ENCODE data around the gene SRSF1. TPM values are rescaled to one million over a fixed set of nuclear protein-coding genes. Genes with fewer than 3 reads are reported as not detected.

SRSF1 gene
- total RNA-seq, 1 experiment from 2014 or later, result 462 TPM

- peaks cover 2% of the 10 kb centered on the region for H3K27me3 Mint-ChIP-seq (ENCODE audit: low read depth)
- Histone ChIP-seq H3K23ac (ENCODE audit: insufficient read length, low read depth, low read length) (no peak overlapping the region), H3K9me3 (ENCODE audit: control insufficient read depth, low read depth, low read length) (no peaks in the 10 kb centered on the region), H2BK120ac (ENCODE audit: low read depth, low read length, poor library complexity, severe bottlenecking) (no peak overlapping the region), H4K91ac (ENCODE audit: insufficient read length, low read depth, low read length) (no peak overlapping the region), H3K23me2 (ENCODE audit: insufficient read length, low read depth, low read length, poor library complexity, severe bottlenecking) (no peaks in the 10 kb centered on the region), H3K4me1 (ENCODE audit: insufficient read depth, low read length) (no peaks in the 10 kb centered on the region; the same call in 1 of the 2 replicates), H2AK5ac (ENCODE audit: insufficient read length, low read length) (no peak overlapping the region), H2BK12ac (ENCODE audit: insufficient read length, low read depth, low read length) (no peak overlapping the region), H4K5ac (ENCODE audit: insufficient read length, low read depth, low read length) (no peak overlapping the region), H3K79me2 (ENCODE audit: insufficient read depth, low read length) (no peaks in the 10 kb centered on the region), H2BK5ac (ENCODE audit: insufficient read length, low read length) (no peak overlapping the region), H3K27me3 (ENCODE audit: insufficient read depth, low read length) (no peaks in the 10 kb centered on the region), H3K14ac (ENCODE audit: insufficient read depth, low read length) (no peak overlapping the region), H3K9ac (ENCODE audit: extremely low read depth, insufficient read length, low read length) (no peak overlapping the region), H2AFZ (ENCODE audit: low read length) (no peak overlapping the region), H3K4ac (ENCODE audit: low read depth, low read length) (no peak overlapping the region), H4K8ac (replicated peaks; ENCODE audit: insufficient read length, low read depth, low read length) (no peak overlapping the region), H3K79me1 (ENCODE audit: insufficient read depth, low read depth, low read length, poor library complexity, severe bottlenecking) (no peaks in the 10 kb centered on the region), H2BK20ac (ENCODE audit: low read depth, low read length, poor library complexity, severe bottlenecking) (no peak overlapping the region), H4K20me1 (ENCODE audit: control insufficient read depth, insufficient read depth, insufficient read length) (no peaks in the 10 kb centered on the region), H3K4me2 (ENCODE audit: insufficient read depth, insufficient read length, low read length) (no peak overlapping the region), H2BK15ac (ENCODE audit: low read depth, low read length) (no peak overlapping the region), H3K56ac (ENCODE audit: insufficient read length, low read depth, low read length) (no peak overlapping the region), H3T11ph (ENCODE audit: low read length) (no peak overlapping the region), H3K18ac (ENCODE audit: insufficient read length, low read depth, low read length) (no peak overlapping the region), H3K27ac (ENCODE audit: insufficient read length, low read depth, low read length) (no peak overlapping the region)
- DNase-seq, result no peak
- WGBS (ENCODE audit: extremely low coverage, insufficient read length, low lambda C conversion rate), result no CpG with 5 or more reads among the region's 9 CpGs
- H3K4me3 Mint-ChIP-seq, result no peak overlapping the region
- no peaks in the 10 kb centered on the region for H3K36me3 Mint-ChIP-seq (ENCODE audit: insufficient read depth in 1 of 3, low read depth in 3 of 3)
- peaks cover 8% of the 10 kb centered on the region in 2 experiments for H3K4me1 Mint-ChIP-seq
- no peak overlapping the region for H3K27ac Mint-ChIP-seq
- no peak for TF ChIP-seq CTCF (conservative IDR thresholded peaks at IDR 0.05)
- H3K9me3 Mint-ChIP-seq, result no peaks in the 10 kb centered on the region
Observed at GRCh38 chr17:58020401-58020800, 13.4 kb upstream of the SRSF1 start.

All from H9 (cell line).